Hematopoietic multipotent progenitor cell treated with erythropoietin and hydrocortisone succinate and interleukin-3 and kit ligand, for 6 days (in vitro differentiated cells): ENCODE data around the gene RASGRP4.
"Not testable (repeated sequence)": the region's sequence is repeated elsewhere in the genome, so short reads cannot be mapped to it uniquely, and the experiment has no call there.

Experiments
- DNase-seq: peaks from one replicate; pipeline ENCODE4 v3.0.0-alpha.2; 2015

The RASGRP4 gene

GRCh38 chr19:38362946-38363688, 62.9 kb downstream of the RASGRP4 start:
- DNase-seq, result not testable (repeated sequence)

- DNase-seq, result peak; percentile 87
Observed at GRCh38 chr19:38362076-38362945, 63.7 kb downstream of the RASGRP4 start.

- DNase-seq, result peak; percentile 90
Observed at GRCh38 chr19:38361633-38362075, 64.4 kb downstream of the RASGRP4 start.

- no peak for DNase-seq
Observed at GRCh38 chr19:38360839-38361631, 65.0 kb downstream of the RASGRP4 start.

- DNase-seq, result no peak
Observed at GRCh38 chr19:38360351-38360750, 65.7 kb downstream of the RASGRP4 start.

GRCh38 chr19:38359242-38360021, 66.6 kb downstream of the RASGRP4 start:
- DNase-seq, result no peak
